ENCODE results near the gene NDUFAF5.

Gene NDUFAF5

DNA sequence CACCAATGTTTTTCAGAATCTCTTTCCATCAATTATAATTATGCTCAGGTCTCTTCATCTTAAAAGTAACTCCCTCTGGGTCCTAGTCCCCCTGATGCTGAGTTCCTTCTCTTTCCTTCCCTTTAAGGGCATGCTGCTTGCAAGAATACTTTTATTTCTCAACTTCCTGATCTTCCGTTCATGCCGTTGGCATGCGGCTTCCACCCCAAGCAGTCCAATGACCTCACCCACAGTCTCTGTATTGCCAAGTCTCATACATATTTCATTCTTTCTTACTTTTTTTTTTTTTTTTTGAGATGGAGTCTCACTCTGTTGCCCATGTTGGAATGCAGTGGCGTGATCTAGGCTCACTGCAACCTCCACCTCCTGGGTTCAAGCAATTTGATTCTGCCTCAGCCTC lies 83.5 kb downstream of the NDUFAF5 start:
- no peak for ATAC-seq

DNA sequence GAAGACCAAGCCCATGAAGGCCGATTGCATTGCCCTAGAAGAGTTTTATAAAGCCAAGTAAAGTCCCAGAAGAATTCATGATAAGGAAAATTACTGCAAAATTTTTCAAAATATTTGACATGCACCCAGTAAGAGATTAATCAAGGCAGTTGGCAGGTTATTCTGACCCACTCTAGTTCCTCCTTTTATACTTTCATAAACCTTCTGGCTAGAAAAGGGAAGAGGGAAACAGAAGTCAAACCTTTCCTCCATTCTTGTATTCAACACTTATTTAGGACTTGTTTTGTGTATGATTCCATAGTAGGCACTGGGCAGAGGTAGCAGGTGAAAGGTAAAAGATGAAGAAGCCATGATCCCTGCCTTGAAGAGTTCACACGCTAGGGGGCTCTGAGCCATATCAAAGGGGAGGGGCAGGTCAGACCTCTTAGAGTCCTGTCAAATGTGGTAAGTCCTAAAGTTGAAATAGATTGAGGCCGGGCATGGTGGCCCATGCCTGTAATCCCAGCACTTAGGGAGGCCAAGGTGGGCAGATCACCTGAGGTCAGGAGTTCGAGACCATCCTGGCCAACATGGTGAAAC lies 85.4 kb downstream of the NDUFAF5 start:
- ATAC-seq (no peak), DNase-seq (no peak)
- Mint-ChIP-seq H3K4me3 (no peak overlapping the region), H3K4me1 (no peaks in the 10 kb centered on the region), H3K27me3 (peaks cover 9% of the 10 kb centered on the region), H3K27ac (no peak overlapping the region), H3K9me3 (no peaks in the 10 kb centered on the region)

More for the DNA sequence above, 83.5 kb downstream of the NDUFAF5 start:
- Mint-ChIP-seq H3K4me3 (no peak overlapping the region), H3K27ac (no peak overlapping the region), H3K4me1 (no peaks in the 10 kb centered on the region), H3K9me3 (no peaks in the 10 kb centered on the region), H3K27me3 (no peaks in the 10 kb centered on the region)
- no peak for DNase-seq

All from stimulated activated naive CD8-positive, alpha-beta T cell treated with anti-CD3 and anti-CD28 coated beads, Interleukin-15, amount 100 ng/mL, for 72 hours (primary cell).